ENCODE measurements around the gene GBE1.

DNA sequence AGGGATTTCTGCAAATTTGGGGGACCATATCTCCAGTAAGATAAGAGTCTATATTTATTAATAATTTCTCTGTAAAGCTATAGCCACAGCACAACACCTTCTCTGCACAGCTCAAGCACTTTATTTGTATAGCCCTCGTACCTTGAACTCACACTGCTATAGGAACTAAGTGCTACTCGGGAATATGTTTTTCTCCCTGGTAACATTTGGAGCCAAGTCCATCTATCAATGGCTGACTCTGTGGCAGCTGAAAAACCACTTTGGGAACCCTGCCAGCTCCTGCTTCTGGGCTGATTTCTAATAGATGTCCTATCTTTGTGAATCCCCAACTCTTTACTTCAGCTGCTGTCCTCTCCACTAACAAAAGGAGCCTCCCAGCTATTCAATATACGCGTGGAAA lies 298.5 kb downstream of the GBE1 start:
- TF ChIP-seq, protein P1, sequence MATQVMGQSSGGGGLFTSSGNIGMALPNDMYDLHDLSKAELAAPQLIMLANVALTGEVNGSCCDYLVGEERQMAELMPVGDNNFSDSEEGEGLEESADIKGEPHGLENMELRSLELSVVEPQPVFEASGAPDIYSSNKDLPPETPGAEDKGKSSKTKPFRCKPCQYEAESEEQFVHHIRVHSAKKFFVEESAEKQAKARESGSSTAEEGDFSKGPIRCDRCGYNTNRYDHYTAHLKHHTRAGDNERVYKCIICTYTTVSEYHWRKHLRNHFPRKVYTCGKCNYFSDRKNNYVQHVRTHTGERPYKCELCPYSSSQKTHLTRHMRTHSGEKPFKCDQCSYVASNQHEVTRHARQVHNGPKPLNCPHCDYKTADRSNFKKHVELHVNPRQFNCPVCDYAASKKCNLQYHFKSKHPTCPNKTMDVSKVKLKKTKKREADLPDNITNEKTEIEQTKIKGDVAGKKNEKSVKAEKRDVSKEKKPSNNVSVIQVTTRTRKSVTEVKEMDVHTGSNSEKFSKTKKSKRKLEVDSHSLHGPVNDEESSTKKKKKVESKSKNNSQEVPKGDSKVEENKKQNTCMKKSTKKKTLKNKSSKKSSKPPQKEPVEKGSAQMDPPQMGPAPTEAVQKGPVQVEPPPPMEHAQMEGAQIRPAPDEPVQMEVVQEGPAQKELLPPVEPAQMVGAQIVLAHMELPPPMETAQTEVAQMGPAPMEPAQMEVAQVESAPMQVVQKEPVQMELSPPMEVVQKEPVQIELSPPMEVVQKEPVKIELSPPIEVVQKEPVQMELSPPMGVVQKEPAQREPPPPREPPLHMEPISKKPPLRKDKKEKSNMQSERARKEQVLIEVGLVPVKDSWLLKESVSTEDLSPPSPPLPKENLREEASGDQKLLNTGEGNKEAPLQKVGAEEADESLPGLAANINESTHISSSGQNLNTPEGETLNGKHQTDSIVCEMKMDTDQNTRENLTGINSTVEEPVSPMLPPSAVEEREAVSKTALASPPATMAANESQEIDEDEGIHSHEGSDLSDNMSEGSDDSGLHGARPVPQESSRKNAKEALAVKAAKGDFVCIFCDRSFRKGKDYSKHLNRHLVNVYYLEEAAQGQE (IDR thresholded peaks at IDR 0.05; ENCODE audit: low read depth): no peak
- TF ChIP-seq YY1 (IDR thresholded peaks at IDR 0.05; ENCODE audit: low read depth): no peak
- TF ChIP-seq, protein P2, sequence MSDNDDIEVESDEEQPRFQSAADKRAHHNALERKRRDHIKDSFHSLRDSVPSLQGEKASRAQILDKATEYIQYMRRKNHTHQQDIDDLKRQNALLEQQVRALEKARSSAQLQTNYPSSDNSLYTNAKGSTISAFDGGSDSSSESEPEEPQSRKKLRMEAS (IDR thresholded peaks at IDR 0.05): no peak

Measured in Ishikawa (cell line).